ENCODE data around the gene NKX1-2.

NKX1-2 gene

GRCh38 chr10:124450012-124450782 is at the start of gene NKX1-2:
TSS of gene NKX1-2 (minus strand) at chr10:124450035. CDS start at chr10:124449943, 92 bp downstream.
- no peak for DNase-seq (ENCODE audit: low spot score)

GRCh38 chr10:124498056-124498455 is 48.2 kb upstream of the NKX1-2 start:
- no peak for DNase-seq (ENCODE audit: low spot score)

DNA sequence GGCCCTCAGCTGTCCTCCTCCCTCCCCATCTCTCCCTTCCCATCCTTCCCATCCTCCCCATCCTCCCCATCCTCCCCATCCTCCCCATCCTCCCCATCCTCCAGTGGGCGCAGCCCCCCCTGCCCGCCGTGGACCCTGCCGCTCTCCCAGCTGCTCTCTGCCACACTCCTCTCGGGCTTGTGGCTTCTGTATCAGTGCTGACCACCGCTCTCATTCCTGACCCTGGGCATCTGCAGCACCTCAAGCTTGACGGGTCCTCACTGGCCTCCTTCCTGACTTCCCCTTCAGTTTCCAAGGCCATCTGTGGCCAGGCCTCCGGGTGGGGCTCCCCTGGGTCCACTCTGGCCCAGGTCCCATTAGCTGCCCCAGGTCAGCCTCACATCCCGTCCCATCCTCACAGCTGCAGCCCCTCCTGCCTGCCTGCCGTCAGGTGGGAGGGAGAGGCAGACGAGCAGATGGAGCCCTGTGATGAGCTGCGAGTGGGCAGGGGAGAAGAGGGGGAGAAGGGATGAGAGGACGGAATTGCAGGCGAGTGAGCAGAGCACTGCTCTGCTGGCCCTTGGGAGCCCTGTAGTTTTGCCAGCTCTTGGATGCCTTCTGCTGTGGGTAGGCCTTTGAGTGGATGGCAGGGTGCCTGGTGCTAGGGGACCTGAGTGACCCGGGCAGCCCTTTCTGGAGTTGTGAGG is 47.5 kb upstream of the NKX1-2 start:
- DNase-seq (ENCODE audit: low spot score), result no peak

- DNase-seq (ENCODE audit: low spot score), result no peak
Observed at GRCh38 chr10:124496620-124497019, 46.8 kb upstream of the NKX1-2 start.

DNA sequence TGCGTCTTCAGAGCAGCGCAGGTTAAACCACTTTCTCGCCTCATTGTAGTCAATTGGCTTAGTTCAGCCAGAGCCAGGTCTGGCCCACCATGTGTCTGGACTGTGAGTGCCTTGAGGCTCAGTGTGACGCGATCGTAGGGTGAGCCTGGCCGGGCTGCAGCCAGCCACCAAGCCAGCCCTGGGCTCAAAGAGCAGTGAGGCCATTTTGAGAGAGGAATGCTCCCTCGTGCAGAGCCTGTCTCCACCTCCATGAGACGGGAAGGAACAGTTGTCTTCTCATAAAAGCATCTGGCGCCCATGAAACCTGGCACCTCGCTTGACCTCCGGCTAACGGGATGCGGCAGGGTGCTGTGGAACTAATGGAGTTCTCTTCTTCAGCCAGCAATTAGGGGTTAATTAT is 46.3 kb upstream of the NKX1-2 start:
- DNase-seq (ENCODE audit: low spot score), result no peak

GRCh38 chr10:124495725-124496124 is 45.9 kb upstream of the NKX1-2 start:
- DNase-seq (ENCODE audit: low spot score), result no peak

DNA sequence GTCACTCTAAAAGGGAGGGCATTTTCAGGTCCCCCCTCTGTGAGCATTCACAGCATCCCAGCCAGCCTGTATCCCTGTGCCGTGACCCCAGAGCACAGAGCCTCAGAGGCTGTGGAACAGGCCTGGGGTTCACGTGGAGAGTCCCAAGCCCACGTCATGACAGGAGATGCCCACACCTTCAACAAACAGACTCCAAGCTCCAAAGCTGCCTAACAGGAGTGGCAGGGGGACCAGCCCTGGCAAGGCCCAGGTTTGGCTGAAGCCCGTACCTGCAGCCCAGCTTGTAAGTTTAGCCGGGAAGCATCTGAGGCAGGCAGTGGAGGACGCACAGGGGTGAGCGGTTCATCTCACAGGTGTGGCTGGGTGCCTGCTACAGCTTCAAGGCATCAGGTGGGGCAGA is 45.3 kb upstream of the NKX1-2 start:
- no peak for DNase-seq (ENCODE audit: low spot score)

DNA sequence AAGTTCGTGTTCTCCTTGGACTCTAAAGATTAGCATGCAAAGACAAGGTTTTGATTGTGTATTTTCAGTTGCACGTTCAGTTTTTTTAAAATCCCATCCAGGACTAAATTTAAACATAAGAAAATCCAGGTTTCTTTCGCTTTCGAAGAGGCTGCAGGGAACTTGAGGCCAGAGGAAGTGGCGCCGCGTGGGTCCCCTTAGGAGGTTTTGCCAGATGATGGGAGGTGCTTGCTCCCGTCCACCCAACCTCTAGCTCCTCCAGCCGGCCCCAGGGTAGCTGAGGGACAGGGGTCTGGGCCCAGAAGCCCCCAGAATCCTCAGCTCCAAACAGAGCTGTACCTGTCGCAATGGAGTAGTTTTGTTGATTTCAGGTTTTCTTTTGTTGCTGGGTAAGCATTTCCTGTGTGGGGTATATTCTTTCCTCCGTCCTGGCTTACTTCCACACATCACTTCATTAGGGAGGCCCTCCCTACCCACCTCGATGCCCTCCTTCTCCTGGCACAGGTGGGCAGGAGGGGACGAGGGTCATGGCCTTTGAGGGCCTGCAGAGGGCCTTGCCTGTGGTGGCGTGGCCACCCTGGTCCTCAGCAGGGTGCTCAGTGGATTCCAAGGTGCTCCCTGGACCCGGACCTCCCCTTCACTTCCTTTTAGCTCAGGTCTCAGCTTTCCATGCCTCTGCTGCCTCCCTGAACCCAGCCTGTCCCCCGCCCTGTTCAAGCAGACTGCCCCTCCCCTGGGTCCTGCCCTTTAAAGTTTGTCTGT is 44.4 kb upstream of the NKX1-2 start:
- DNase-seq (ENCODE audit: low spot score), result no peak

- DNase-seq (ENCODE audit: low spot score), result no peak
Observed at GRCh38 chr10:124493214-124493882, 43.5 kb upstream of the NKX1-2 start.

GRCh38 chr10:124492266-124492665 is 42.4 kb upstream of the NKX1-2 start:
- DNase-seq (ENCODE audit: low spot score), result no peak

- DNase-seq (ENCODE audit: low spot score), result no peak
Observed at GRCh38 chr10:124491105-124491504, 41.3 kb upstream of the NKX1-2 start.

- peak; percentile 59 for DNase-seq (ENCODE audit: low spot score)
Observed at GRCh38 chr10:124486635-124487034, 36.8 kb upstream of the NKX1-2 start.

DNA sequence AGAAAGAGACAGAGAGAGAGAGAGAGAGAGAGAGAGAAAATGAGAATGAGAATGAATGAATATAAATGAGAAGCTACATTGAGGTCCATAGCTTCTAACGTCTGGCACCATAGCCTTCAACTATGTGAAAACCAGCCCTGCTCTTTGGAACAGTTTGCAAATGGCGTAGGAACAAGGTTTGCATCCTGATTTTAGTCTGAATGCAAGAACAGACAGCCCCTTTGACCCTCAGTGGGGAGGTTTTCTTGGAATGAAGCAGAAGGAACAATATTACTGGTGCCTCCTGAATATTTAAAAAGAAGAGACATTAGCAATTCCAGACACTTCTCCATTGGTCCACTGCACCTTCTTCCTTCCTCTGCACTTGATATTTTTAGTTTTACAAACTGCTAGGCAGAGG is 34.8 kb upstream of the NKX1-2 start:
- no peak for DNase-seq (ENCODE audit: low spot score)

GRCh38 chr10:124484031-124484430 is 34.2 kb upstream of the NKX1-2 start:
- DNase-seq (ENCODE audit: low spot score), result no peak

DNA sequence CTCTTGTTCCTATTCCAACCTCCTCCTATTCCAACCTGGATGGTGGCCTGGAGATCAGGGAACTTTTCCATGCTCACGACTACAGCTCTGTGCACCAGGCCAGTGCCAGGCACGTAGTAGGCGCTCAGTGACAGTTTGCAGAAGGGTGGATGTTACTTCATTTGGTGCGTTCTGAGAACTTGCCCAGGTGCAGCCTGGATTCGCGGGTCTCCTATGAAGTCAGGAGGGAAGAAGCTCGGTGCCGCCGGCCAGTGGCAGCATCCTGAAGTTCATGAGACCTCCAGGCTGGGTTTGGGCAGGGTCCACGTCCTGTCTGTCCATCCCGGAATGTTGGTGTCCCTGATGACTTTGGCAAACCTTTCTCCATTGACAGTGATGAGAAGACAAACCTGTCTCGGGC is 33.0 kb upstream of the NKX1-2 start:
- DNase-seq (ENCODE audit: low spot score), result no peak

DNA sequence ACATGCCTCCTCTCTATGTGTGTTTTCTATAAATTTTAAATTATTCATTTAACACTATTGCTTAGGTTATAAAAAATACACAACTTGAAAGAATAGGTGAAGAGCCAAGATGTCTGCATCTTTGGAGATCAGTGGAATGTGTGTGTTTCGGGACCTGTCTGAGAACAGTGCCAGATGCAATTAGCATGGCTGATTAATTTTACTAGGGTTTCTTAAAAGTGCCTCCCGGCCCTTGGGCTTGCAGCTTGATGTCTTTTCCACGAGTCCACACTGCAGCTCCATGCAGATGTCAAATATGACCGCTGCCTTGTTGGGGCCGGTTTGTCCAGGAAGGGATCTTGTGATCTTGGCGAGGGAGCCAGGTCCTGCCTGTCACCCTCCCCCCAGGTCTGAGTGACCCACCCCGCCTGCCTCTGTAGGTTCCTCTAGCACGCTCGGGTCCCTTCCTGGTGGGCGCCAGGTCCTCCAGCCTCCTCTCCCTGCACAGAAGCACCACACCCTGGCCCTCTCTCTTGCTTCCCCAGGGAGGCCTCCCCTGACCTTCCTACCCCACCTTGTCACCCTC is 32.5 kb upstream of the NKX1-2 start:
- DNase-seq (ENCODE audit: low spot score), result no peak

- no peak for DNase-seq (ENCODE audit: low spot score)
Observed at GRCh38 chr10:124481717-124482116, 31.9 kb upstream of the NKX1-2 start.

GRCh38 chr10:124480860-124481259 is 31.0 kb upstream of the NKX1-2 start:
- DNase-seq (ENCODE audit: low spot score), result no peak

DNA sequence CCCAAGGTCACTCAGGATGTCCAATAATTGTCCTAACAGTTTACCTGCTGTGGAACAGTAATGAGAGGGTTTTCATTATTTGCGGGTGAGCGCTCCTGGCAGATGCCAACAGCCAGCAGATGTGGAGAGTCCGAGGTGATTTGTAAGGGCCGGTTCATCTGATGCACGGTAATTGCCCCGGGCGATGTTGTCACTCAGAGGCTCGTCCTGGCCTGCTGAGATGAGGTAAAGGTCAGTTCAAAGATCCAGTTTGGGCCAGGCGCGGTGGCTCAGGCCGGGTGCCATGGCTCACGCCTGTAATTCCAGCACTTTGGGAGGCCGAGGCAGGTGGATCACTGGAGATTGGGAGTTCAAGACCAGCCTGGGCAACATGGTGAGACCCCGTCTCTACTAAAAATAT is 28.7 kb upstream of the NKX1-2 start:
- no peak for DNase-seq (ENCODE audit: low spot score)

GRCh38 chr10:124477614-124478363 is 28.0 kb upstream of the NKX1-2 start:
- DNase-seq (ENCODE audit: low spot score), result no peak

DNA sequence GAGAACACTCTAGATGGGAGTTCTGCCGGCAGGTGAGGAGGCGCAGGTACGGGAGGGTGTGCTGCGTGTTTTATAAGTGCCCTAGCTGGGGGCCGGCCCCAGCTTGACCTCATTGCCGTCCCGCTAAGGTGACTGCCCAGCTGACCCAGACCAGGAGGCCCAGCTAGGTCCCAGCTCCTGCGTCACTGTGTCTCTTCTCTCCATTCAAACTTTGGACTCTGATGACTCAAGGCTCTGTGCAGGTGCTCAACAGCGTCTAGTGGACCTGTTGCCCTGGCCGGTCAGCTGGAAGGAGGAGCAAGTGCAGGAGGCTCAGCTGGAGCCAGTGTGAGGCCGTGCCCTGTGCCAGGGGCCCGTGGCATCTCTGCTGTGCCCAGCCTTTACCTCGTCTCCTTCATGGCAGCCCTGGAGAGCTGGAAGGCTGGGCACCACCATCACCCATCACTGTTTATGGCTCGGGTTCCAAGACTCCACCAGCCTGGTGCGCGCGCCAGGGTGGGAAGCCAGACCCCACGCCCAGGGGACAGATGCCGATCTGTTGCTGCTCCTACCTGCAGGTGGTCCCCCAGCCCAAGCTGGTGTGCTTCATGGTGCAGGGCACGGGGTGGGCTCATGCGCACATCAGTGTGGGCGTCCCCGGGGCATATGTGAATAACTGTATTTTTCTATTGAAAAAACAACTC is 26.3 kb upstream of the NKX1-2 start:
- no peak for DNase-seq (ENCODE audit: low spot score)

Data from HuH-7.5 (cell line).